AG20443 (cell line): ENCODE data around the gene PRKD3.
A peak's percentile ranks its signal among the peaks of the same experiment; 100 is the strongest.

ENCODE experiments used
- DNase-seq: peaks from one replicate; pipeline ENCODE4 v3.0.0; 2012; ENCODE audit warnings: low spot score, mixed read lengths

The PRKD3 gene

GRCh38 chr2:37343537-37344434 lies 19.2 kb upstream of the PRKD3 start:
- peak; percentile 70 for DNase-seq

- no peak for DNase-seq
Observed at GRCh38 chr2:37342591-37343220, 18.1 kb upstream of the PRKD3 start.

DNA sequence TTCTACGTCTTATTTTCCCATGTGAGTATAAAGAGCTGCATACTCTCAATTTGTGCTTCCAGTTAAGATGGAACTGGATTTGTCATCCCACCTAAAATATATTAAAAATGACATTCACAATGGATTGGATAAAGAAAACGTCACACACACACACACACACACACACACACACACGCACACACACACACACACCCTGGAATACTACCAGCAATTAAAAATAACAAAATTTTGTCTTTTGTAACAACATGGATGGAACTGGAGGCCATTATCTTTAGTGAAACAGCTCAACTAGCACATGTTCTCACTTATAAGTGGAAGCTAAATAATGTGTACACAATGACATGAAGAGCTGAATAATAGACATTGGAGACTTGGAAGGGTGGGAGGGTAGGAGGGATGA lies 16.0 kb upstream of the PRKD3 start:
- no peak for DNase-seq

DNA sequence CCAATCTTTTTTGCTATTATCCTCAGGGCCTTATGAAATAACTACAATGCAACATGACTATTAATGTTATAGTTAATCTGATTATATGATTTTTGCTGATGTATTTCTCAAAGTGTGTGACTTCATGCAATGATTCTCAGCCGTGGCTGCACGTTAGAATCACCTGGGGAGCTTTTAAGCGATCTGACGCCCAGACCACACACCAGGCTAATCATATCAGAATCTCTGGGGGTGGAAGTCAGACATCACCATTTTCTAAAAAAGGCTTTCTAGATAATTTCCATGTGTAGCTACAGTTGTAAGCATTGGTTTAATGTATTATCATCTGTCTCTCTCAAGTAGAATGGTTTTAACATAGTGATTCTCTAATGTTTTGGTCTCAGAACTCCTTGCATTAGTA lies 14.3 kb upstream of the PRKD3 start:
- no peak for DNase-seq

GRCh38 chr2:37337620-37338280 lies 13.1 kb upstream of the PRKD3 start:
- no peak for DNase-seq

- no peak for DNase-seq
Observed at GRCh38 chr2:37335604-37336003, 11.0 kb upstream of the PRKD3 start.

DNA sequence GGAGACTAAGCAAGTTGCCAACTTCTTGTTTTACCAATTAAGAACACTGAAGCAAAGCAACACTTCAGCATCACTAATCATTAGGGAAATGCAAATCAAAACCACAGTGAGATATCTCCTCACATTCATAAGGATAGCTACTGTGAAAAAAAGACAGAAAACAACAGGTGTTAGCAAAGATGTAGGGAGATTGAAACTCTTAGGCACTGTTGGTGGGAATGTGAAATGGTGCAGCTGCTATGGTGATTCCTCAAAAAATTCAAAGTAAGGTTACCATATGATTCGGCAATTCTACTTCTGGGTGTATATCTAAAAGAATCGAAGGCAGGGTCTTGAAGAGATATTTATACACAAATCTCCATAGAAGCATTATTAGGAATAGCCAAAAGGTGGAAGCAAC lies 8.6 kb upstream of the PRKD3 start:
- no peak for DNase-seq

- DNase-seq = no peak
Observed at GRCh38 chr2:37332560-37332959, 7.9 kb upstream of the PRKD3 start.

GRCh38 chr2:37330681-37331080 lies 6.0 kb upstream of the PRKD3 start:
- no peak for DNase-seq

DNA sequence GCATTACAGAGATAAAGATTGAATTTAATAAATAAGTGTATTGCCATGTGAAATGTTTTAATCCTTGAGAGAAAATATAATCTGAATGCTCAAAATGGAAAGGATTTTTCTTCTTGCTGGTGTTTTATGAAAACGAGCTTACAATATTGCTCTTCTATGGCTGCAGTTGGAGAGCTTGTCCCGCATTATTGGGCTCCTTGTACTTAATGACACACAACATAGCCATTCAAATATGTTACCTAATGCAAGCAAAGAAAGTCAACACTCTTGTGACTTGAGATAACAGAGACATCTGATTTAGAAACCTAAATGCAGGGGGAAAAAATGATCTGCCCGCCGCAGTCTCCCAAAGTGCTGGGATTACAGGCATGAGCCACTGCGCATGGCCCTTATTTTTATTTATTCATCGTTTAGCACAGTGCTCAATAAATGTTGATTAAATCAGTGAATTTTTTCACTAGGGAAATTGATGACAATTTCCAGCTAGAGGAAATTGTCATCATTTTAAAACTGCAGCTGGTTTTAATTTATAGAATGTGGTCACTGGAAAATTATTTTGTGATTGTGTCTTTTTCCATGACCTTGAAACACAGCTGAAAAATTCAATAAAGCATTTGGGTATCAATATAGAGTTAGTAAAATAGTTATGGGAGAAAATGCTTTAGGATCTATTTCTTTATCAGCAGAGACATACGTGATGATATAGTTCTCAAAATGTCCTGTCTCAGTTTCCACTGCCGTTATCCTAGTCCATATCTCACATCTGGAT lies 2.4 kb upstream of the PRKD3 start:
- no peak for DNase-seq

- DNase-seq = peak; percentile 81
Observed at GRCh38 chr2:37326285-37326684, 1.7 kb upstream of the PRKD3 start.

DNA sequence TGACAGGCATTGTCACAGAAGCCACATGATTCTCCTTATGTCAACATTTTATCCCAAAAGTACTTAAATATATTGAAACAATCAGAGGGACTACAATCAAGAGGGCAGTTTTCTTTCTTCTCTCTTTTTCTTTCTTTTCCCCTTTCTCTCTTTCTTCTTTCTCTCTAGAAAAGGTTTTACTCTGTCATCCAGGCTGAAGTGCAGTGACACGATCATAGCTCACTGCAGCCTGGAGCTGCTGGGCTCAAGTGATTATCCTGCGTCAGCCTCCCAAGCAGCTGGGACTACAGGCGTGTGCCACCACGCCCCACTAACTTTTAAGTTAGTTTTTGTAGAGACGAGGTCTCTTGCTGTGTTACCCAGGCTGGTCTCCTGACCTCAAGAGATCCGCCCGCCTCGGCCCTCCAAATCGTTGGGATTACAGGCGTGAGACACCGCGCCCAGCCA lies 1.0 kb upstream of the PRKD3 start:
- no peak for DNase-seq

DNA sequence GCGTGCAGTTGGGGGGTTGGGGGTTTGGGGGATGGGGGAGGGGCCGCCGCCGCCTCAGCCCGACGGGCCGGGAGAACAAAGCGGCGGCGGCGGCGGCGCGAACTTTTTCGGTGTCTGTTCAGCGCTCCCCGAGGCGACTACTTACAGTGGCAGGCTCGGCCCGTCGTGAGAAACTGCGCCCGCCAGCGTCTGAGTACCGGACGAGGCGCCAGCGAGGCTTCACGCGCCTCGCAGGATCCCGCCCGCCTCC lies 172 bp downstream of the PRKD3 start:
- DNase-seq = no peak

DNA sequence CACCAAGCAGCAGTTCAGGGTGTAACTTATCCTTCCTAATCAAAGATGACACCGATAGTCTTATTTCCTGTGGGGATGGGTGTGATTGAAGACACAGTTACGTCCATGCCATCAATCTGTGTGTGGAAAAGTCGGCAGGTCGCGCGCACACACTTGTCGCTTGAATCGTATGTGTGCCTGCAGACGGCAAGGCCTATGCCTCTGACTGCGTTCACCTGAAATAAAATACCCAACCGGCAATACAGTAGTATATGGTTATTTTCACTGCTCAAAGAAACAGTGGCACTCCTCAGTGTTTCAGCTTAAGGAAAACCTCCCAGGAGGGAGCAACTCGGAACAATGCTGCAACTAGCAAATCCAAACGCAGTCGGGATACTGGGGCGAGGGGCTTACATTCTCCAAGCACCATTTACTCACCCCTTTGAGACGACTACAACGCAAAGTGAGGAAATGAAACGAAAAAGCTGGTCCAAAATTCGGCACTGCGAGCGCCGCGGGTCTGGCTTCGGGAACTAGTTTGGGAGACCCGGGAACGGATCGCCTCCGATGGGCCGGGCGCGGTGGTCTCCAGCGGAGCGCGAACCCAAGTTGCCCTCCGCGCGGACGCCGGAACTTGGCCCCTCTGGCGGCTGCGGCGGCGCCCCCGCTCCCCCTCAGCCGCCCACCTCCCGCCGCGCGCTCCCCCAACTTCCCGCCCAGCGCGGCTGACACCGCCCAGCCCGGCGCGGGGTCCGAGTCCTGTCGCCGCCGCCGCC lies 675 bp downstream of the PRKD3 start:
- DNase-seq = peak; percentile 19

DNA sequence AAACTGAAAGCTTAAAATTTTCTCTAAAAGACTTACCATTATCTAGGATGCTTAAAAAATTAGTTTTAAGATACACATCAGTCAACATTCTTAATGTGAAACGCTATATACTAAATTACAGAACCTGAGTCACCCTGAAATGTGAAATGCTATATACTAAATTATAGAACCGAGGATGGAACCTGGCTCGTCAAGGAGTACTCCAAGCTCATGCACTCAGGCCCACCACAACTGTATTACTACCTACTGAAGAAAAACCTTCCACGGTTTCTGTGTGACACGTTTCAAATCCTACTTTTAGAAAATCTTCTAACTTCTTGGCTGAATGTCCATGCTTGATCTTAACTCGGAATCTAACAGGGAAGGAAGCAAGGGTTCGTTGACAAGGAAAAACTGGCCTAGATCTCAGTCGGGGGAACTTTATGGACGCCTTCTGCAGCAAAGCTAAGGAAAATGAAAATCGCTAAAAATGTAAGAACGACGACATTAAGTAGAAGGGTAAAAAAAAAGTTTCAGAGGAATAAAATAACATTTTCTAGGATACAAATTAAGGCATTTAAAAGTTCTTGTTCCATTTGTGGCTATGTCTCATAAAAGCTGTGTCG lies 1.4 kb downstream of the PRKD3 start:
- no peak for DNase-seq

GRCh38 chr2:37322368-37322767 lies 2.3 kb downstream of the PRKD3 start:
- DNase-seq = peak; percentile 30

DNA sequence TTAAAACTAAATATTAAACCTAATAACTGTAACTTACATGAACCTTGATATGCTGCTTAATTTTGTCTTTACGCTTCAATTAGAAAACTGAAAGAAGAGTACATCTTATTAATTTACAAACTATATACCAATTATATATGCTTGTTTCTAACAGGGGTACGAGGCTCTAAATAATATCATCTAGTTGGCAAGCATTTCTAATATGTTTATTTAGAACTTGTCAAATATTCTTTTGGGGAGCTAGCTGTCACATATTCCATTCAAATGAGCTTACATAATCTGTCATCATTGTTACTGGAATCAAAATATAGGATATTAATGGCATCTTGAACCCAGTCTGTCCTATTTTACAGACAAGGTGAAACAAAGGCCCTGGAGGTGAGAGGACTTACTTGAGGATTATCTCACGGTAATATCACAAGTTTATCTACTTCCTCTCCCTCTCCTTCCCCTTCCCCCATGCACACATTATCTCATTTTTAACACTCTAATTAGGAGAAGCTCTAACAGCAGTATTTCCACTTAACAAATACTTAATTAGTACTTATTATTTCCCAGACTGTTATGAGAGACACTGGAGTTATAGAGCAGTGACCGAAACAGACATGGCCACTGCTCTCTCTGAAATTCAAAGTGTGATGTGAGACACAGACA lies 3.5 kb downstream of the PRKD3 start:
- DNase-seq = no peak

DNA sequence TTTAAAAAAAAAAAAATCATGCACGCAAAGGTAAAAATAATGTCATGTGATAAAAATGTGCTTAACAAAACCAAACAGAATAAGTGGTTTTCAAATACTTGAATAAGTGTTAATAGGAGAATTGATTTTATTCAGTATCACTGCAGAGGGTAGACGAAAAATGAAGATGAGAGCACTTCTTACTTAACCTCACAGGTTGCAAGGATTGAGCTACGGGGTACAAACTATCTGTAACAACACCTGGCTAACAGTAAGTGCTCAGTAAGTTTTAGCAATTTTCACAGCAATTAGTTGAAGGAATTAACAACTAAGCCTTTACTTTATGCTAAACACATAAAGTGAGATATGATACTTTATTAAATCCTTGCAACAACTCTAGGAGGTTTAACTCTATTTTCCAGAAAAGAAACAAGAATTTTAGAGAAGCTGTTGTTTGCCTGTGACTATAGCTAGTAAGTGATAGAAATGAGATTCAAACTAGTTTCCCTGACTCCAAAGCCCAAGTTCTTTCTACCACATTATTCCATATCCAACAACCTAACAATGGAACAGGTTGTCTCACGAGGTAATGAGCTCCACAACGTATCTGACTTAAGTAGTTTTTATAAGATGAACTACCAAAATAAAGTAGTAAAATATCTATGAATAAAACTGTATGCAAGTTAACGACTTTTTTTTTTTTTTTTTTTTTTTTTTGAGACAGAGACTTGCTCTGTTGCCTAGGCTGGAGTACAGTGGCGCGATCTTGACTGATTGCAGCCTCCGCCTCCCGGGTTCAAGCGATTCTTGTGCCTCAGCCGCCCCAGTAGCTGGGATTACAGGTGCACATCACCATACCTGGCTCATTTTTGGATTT lies 4.7 kb downstream of the PRKD3 start:
- no peak for DNase-seq

DNA sequence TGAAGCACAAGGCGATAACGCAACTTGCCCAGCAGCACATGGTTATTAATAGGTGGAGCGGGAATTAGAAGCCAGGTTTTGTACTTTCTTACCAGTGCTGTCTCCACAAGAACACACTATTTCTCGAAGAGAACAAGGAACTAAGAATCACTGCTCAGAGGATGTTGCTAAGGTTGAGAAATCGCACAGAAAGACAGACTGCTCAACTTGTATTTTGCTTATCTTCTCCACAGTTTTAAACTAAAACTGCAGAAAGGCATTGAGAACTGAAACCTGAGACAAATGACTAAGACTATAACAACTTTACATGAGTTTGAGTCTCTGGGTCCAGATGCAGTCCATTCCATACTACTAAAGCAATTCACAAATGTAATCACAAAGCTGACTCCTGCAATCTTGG lies 6.2 kb downstream of the PRKD3 start:
- DNase-seq = no peak

DNA sequence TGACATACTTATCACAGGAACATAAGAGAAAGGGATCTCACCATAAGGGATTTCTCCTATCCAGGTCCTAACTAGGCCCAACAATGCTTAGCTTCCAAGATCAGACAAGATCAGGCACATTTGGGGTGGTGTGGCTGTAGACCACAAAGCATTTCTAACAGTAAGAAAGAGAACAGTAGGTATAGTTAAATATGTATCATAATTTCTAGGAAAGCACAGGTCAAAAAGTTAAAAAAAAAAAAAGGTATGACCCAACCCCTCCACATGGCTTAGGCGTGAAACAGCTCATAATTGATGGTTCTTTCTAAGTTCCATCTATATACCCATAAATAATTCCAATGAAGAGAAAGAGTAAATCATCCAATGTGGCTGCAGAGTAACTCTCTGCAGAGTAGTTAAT lies 6.9 kb downstream of the PRKD3 start:
- DNase-seq = no peak
